8988T (cell line): ENCODE results near the gene ESYT3.
"Not testable (repeated sequence)": the region's sequence is repeated elsewhere in the genome, so short reads cannot be mapped to it uniquely, and the experiment has no call there.

Experiments
- DNase-seq: peaks from one replicate; pipeline ENCODE4 v3.0.0; 2011

ESYT3 gene

DNA sequence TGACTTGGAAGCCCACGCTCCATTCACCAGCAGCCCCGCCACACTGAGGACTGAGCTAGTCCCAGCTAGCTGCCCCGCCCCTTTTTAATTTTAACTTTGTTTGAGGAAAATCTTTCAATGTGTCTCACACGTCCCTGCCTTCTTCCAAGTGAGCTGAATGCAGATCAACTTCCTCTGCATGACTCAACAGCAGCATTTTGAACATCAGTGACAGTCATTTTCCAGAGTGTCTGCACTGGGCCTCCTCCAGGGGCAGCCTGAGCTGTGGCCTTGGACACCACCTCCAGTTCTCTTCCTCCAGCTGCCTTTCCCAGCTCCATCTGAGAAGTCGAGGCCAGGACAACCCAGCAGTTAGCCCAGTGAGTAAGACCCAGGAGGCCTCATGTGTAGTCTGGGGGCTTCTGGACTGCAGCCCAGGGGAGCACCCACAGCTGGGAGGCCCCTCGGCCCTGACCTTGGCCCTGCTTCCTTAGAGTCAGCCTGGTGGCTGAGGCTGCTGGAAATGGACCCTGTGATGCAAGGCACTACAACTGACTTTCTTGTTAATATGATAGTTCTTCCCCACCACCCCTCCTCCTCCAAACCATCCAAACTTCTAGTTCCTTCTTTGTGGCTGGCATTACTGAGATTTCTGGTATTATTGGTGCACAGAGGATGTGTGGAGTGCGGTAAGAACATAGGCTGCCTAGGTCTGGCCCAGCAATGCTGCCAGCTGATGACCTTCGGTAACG, 21.4 kb upstream of the ESYT3 start:
- DNase-seq, result no peak

- DNase-seq, result not testable (repeated sequence)
Measured at GRCh38 chr3:138416236-138416635, 18.2 kb upstream of the ESYT3 start.

GRCh38 chr3:138417559-138417982, 16.8 kb upstream of the ESYT3 start:
- peak; percentile 75 for DNase-seq

DNA sequence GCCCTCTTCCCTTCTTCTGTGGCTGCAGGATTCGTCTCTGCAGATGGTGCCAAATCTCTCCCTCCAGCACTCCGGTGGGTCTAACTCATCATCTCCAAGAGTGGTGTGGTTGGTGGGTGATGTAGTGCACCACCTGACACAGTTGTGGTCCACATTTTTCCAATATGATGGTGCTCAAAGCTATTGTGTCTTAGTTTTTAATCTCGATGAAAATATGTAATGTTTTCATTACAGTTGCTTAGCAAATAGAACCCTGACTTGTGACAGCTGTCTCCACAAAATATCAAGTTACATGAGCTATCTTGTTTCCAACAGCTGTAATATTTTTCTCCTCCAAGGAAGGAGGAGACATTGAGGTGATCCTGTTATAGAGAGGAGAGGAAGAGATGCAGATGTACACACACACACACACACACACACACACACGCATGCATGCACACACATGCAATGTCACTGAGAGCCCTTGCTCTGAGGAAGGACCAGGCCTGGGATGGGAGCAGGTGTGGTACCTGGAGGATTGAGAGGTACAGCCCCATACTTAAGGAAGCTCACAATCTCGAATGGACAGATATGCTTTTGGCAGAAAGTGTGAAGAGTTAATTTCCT, 15.7 kb upstream of the ESYT3 start:
- DNase-seq, result no peak

DNA sequence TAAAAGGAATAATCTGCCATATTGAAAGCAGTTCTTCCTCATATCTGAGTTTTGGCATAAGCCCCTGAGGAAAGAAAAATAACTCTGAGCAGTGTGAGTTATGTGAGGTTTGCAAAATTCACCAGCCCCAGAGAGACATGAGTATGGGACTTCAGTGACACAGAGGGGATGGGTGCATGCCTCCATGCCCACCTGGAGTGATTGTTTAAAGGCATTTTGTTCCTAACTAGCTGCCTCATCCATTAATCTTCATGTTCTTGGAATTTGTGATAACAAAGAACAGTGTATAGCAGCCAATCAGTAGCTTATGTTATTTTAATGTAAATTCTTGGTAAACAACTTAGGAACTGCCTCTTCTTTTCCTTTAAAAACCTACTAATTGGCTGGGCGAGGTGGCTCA, 11.1 kb upstream of the ESYT3 start:
- DNase-seq, result no peak

DNA sequence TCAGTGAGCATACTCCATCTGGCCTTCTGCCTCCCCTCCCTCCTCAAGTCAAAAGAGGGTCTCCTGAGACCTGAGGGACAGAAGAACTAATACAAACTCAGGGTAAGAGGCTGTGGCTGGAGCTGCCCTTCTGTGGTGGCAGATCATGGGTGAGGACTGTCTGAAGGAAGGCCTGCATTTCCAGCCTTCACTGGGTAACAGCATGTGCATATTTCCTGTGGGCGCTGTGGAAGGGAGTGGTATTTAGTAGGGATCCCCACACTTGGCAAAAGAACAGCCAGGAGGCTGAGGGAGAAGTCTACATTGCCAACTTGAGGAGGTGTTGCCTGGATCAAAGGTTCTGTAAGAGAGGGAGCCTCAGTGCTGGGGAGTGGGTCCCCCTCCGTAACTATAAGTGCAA, 10.1 kb upstream of the ESYT3 start:
- no peak for DNase-seq

DNA sequence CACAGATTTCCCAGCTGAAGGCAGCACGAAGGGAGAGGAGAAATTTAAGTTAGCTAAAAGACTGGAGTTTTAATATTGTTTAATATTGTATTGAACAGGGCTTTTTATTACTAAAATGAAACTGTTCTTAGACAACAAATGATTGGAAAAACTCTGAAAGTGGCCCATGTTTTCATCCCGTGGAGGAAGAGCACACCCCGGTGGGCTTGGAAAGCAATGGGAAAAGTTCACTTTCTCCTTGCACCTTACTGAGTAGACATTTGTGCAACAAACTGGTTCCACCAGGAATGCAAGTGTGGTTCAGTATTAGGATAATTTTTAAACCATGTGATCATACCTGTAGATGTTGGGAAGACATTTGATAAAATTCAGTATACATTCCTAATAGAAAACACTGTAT, 8.2 kb upstream of the ESYT3 start:
- DNase-seq, result no peak

DNA sequence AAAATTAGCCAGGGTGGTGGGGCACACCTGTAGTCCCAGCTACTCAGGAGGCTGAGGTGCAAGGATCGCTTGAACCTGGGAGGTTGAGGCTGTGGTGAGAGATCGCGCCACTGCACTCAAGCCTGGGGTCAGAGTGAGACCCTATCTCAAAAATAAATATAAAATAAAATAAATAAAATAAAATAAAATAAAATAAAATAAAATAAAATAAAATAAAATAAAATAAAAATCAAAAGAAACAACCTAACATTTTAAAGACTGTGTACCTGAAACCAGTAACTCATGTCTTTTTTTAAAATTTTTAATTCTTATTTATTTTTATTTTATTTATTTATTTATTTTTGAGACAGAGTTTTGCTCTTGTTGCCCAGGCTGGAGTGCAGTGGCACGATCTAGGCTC, 7.7 kb upstream of the ESYT3 start:
- not testable (repeated sequence) for DNase-seq

GRCh38 chr3:138429665-138430064, 4.8 kb upstream of the ESYT3 start:
- no peak for DNase-seq

DNA sequence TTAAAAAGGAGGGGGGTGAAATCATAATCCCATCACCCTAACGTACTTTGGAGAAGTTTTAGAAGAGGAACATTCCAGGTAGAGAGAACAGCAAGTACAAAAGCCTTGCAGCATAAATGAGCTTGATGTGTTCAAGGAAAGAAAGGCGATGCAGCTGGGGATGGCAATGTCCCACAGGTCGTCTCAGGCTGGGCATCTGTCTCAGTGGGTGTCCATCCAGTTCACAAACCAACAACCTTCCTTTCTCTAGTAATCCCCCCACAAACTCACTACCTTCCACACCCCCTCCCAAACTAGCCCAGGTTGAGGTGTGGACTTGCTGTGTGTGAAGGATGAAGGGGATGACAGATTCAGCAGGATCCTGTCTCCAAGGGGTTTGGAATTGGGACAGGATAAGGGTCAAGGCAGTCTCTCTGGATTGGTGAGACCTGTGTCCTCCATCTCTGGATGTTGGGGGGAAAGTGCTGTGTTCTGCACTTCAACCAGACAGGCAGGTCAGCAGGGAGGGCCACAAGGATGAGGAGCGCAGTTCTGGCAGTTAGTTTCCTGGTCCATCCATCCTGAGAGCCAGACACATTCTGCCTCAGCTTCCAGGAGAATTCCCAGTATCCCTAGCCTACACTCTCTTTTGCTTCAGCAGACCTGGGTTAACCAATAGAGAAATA, 1.7 kb upstream of the ESYT3 start:
- no peak for DNase-seq

GRCh38 chr3:138433892-138434275, 532 bp upstream of the ESYT3 start:
- DNase-seq, result no peak

DNA sequence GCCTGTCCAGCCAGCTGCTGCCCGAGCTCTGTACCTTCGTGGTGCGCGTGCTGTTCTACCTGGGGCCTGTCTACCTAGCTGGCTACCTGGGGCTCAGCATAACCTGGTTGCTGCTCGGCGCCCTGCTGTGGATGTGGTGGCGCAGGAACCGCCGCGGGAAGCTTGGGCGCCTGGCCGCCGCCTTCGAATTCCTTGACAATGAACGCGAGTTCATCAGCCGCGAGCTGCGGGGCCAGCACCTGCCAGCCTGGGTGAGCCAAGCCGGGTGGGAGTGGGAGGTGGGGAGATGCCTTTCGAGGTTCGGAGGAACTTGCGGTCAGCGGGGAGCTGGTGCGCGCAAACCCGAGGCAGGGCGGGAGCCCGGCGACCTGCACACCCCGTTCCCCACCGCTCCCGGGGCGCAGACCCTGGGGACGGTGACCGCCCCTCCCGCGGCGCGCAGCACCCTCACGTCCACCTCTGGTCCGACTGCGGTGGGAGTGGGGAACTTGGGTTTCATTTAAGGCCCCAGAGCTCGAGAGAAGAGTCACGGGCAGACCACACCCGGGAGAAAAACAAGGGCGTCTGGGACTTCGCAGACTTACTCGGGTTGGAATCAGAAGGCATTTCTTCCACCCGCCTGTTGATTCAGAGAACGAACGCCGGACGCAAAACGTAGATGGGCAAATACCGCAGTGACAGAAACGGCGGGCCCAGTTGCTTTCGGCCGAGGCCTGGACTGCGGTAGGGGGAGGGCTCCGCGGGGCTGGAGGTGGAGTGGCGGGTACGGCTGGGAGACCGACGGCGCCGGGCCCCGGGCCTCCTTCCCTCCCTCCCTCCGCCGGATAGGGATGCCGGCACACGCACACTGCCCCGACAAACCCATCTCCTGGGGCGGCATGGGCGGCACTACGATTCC, 708 bp downstream of the ESYT3 start:
- peak; percentile 58 for DNase-seq

- no peak for DNase-seq
Measured at GRCh38 chr3:138435840-138436239, 1.4 kb downstream of the ESYT3 start.

- DNase-seq, result no peak
Measured at GRCh38 chr3:138437281-138437680, 2.9 kb downstream of the ESYT3 start.

DNA sequence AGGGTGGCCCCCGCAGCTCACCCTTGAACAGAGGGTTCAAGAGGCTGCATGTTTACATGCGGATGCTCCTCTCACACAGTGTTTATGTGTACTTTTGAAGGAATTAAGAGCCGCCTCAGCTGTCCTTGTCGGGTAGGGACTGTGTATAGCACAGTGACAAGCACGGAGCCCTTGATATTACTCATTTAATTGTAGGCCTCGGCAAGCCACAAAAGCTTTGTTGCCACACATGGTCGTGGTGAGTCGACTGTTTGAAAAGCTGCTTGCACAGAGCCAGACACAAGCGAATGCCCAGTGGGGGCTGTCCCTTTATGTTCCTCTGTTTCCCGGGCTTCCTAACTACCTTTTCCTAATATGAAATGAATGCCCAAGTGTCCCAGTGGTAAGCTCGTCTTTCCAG, 4.5 kb downstream of the ESYT3 start:
- DNase-seq, result no peak

DNA sequence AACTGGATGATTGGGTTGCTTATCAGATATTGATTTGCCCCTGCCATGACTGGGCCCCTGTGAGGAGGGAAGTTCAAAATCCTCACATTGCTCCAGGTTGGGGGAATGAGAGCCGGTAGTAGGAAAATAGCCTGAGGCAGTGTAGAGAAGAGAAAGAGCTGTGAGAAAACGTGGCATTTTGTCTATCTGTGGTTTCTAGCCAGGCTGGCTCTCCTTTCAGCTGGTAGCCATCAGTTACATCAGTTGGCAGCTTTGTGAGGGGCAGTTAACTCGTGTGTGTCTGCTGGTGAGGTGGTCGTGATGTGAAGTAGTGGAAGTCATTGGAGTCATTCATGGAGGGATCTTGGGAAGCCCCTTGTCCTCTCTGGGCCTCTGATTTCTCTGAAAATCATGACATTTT, 5.2 kb downstream of the ESYT3 start:
- no peak for DNase-seq

DNA sequence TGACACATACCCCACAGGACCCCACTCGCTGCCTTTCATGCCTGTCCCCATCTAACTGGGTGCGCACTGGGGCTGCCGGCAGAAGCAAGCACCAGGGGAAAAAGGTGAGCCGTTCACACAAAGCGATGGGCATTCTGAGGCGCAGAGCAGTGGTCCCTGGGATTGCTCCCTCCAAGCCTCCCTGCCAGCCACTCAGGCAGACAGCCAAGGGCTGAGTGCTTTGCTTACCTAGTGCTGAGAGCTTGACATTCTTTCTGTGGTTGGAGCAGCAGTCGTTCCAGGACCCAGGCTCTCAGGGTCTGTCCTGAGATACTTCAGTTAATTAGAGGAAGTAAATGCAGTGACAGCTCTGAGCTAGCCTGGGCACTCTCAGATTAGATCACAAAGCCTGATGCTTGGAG, 5.7 kb downstream of the ESYT3 start:
- DNase-seq, result no peak

- DNase-seq, result no peak
Measured at GRCh38 chr3:138440596-138440995, 6.2 kb downstream of the ESYT3 start.

DNA sequence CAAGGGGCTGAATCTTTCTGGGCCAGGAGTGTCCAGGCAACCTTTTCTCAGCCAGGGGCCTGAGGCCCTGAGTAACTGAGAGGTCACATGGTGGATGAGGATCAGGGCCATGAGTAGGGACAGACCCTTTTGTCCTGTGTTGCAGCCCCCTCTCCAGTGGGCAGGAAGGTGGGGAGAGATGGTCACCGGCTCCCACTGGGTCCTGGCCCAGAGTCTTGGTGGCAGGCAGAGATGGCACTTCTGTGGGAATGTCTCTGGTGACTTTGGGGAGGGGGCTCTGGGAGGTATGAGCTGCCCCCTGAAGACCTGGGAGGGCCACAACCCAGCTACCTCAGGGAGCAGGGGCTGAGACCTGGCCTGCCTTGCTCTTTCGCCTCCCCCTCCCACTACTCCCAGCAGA, 6.8 kb downstream of the ESYT3 start:
- no peak for DNase-seq

- no peak for DNase-seq
Measured at GRCh38 chr3:138441742-138442141, 7.3 kb downstream of the ESYT3 start.

- DNase-seq, result peak; percentile 69
Measured at GRCh38 chr3:138442433-138442832, 8.0 kb downstream of the ESYT3 start.

- DNase-seq, result no peak
Measured at GRCh38 chr3:138443091-138443490, 8.7 kb downstream of the ESYT3 start.
